NCI-H187 treated with DMSO at 0.1 percent for 48 hours (cell line): ENCODE data around the gene ELN.

ENCODE experiments used
- DNase-seq: peaks from one replicate; lab custom pipeline; 2025; lab: John Stamatoyannopoulos, UW

ELN gene

DNA sequence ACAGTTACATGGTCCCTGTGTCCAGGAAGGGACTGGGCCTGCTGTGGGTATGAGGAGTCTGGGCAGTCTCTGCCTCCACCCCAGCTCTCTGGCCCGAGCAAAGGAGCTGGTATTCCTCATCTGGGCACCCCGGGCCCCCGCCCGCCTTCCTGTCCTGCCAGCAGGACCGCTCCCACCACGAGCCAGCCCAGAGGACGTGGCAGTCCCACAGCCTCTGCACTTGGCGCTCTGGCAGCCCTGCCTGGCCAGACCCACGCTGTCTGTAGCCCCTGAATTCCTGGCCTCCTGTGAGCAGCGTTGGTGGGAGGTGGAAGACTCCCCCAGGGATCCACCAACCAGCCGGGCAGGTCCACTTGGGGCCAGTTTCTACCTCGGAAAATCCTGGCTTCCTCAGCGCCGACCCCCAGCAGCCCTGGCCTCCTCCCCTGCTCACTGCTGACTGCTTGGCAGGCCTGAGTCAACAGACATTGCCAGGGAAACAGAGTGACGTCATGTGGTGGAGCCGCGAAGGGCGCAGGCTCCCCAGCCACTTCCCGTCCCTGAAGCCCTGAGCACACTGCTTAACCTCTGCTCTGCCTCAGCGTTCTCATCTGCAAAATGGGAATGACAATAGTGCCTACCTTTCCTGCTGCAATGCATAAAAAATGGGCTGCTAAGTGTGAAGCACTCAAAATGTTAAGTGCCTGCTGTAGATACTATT is 34.0 kb downstream of the ELN start:
- DNase-seq = no peak

DNA sequence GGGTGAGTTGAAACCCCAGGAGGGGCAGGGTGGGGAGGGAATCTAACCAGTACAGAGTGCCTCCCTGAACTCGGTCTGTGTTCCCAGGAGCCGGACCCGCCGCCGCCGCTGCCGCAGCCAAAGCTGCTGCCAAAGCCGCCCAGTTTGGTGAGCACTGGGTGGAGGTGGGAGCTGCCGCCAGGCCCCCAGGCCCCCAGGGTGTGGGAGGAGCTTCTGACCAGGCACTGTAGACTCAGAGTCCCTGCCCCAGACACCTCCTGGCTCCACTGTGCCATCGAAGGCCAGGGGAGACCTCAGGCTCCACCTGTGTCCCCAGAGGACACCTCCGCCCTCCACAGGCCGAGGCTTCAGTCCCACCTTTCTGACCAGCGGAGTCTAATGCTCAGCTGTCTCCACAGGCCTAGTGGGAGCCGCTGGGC is 35.3 kb downstream of the ELN start:
- DNase-seq = no peak

DNA sequence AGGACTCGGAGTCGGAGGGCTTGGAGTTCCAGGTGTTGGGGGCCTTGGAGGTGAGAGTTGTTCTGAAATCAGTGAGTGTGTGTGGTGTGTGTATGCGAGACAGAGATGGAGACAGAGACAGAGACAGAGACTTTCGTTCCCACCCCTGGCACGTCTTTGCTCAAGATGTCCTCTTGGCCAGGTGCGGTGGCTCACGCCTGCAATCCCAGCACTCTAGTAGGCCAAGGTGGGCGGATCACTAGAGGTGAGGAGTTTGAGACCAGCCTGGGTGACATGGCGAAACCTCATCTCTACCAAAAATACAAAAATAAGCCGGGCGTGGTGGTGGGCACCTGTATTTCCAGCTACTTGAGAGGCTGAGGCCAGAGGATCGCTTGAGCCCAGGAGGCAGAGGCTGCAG is 35.7 kb downstream of the ELN start:
- no peak for DNase-seq

DNA sequence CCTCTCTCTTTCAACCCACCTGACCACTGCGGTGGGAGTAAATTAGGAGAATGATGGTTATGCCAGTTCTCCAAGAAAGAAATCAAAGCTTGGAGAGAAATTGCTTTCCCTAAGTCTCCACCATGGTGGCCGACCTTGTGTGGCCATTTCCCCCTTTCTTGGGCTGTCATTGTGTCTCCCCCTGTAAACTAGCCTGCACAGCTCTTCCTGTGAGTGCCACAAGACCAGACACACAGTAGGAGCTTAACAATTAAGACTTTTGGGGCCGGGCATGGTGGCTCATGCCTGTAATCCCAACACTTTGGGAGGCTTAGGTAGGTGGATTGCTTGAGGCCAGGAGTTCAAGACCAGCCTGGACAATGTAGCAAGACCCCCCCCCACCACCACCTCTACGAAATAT is 36.7 kb downstream of the ELN start:
- DNase-seq = no peak

DNA sequence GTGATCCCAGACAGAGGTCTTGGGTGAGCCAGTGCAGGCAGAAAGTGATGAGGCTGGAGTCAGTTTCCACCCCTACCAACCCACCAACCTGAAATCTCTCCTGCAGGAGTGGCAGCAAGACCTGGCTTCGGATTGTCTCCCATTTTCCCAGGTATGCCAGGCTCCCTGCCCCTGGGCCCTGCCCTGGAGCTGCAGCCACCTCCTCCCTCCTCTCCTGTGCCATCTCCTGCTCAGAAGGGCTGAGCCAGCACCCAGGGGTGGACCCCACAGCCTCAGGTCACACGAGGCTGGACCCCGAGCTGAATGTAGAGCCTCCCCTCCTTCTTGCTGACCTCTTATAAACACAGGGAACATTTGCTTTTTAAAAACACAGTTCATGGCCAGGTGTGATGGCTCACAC is 38.7 kb downstream of the ELN start:
- DNase-seq = no peak

DNA sequence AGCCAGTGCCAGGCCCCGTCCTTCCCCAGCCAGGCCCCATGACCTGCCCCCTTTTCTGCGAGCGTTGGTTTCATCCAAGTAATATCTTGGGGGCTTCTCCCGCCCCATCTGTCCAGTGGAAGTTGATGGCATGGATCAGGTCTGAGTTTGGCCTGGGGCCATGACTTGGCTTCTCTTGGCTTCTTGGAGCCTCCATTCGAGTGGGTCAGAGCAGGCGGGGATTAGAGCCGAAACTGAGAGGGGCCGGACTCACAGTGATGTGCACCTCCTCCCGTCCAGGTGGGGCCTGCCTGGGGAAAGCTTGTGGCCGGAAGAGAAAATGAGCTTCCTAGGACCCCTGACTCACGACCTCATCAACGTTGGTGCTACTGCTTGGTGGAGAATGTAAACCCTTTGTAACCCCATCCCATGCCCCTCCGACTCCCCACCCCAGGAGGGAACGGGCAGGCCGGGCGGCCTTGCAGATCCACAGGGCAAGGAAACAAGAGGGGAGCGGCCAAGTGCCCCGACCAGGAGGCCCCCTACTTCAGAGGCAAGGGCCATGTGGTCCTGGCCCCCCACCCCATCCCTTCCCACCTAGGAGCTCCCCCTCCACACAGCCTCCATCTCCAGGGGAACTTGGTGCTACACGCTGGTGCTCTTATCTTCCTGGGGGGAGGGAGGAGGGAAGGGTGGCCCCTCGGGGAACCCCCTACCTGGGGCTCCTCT is 40.6 kb downstream of the ELN start:
- no peak for DNase-seq

DNA sequence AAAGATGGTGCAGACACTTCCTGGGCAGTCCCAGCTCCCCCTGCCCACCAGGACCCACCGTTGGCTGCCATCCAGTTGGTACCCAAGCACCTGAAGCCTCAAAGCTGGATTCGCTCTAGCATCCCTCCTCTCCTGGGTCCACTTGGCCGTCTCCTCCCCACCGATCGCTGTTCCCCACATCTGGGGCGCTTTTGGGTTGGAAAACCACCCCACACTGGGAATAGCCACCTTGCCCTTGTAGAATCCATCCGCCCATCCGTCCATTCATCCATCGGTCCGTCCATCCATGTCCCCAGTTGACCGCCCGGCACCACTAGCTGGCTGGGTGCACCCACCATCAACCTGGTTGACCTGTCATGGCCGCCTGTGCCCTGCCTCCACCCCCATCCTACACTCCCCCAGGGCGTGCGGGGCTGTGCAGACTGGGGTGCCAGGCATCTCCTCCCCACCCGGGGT is 41.1 kb downstream of the ELN start:
- no peak for DNase-seq

DNA sequence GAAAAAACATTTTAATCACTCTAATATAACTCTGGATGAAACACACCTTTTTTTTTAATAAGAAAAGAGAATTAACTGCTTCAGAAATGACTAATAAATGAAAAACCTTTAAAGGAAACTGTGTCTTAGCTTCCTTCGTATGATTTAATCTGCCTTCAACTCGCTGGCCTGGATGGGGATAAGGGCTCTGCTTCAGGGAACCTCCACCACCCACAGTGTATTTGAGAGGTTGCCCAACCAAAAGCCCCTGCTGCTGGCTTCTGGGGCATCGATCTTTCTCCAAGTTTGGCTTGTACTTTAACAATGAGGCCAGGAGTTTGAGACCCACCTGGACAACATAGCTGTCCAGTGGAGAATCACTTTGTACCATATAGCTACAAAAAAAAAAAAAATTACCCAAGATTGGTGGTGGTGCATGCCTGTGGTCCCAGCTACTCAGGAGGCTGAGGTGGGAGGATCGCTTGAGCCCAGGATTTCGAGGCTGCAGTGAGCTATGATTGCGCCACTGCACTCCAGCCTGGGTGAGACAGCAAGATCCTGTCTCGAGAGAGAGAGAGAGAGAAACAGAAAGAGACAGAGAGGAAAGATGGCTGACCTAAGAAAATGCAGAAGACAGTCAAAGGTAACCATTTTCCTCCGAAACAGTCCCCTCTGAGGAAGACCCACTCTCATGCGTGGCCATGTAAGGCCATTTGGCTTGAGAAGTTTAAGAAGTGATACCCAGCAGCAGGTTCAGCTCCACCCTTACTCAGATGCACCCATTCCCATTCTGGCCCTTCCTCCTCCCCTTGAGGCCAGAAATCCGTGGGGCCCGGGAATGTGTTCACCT is 42.0 kb downstream of the ELN start:
- no peak for DNase-seq

DNA sequence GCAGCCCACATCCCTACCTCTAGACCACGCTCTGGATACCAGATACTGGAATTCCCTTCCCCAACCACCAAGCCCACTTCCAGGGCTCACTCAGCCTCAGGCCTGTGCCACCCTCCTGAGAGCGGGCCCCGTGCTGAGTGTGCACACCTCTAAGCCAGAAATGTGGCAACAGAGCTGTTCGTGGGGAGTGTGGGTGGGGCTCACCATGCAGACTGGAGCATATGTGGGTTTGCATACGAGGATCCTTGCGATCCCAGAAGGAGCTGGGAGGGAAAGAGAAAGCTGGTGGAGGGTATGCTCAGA is 42.6 kb downstream of the ELN start:
- no peak for DNase-seq

DNA sequence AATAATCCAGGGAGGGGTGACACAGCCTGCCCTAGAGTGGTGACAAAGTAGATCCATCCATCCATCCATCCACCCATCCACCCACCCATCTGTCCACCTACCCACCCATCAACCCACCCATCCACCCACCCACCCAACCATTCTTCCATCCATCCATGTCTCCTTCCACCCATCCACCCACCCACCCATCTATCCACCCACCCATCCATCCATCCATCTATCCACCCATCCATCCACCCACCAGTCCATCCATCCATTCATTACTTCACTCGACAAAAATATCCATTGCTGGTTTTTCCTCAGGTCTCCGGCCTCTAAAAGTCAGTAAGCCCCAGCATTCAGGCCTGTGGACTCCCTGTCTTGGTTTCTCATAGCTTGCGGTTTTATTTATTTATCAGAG is 43.1 kb downstream of the ELN start:
- no peak for DNase-seq

DNA sequence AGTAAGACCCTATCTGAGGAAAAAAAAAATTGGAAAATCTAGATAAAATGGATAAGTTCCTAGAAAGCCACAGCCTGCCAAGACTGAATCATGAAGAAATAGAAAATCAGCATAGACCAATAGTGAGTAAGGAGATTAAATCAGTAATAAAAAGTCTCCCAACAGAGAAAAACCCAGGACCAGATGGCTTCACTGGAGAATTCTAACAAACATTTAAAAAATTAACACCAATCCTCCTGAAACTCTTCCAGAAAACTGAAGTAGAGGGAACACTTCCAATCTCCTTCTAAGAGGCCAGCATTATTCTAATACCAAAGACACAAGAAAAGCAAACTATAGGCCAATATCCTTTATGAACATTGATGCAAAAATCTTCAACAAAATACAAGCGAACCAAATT is 46.8 kb downstream of the ELN start:
- DNase-seq = no peak

DNA sequence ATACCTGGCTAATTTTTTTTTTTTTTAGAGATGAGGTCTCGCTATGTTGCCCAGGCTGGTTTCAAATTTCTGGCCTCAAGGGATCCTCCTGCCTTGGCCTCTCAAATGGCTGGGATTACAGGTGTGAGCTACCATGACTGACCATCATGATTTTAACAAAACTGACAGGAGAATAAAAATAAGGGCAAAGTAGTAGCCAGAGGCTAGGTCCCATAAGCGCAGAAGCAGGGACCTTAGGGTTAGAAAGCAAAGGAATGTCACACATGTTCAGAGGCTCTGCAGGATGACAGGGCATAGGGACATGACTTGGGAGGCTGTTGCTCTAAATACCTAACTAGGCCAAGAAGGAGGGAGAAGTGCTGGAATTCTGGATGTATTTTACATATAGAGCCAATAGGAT is 50.5 kb downstream of the ELN start:
- DNase-seq = no peak

DNA sequence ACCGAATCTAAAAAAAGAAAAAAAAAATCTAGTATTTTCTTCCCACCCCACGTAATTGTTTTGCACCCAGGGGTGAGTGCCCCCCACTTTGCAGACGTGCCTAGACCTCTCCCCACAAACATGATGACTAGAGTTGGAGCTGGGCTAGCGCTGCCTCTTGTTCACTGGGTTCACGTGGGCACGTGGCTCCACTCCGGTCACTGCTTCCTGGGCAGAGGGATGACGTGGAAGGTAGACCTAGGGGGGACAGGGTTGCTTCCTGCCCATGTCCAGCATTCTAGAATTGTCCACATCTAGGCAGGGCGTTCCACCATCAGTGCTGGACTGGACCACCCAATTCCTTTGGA is 54.8 kb downstream of the ELN start:
- DNase-seq = no peak

DNA sequence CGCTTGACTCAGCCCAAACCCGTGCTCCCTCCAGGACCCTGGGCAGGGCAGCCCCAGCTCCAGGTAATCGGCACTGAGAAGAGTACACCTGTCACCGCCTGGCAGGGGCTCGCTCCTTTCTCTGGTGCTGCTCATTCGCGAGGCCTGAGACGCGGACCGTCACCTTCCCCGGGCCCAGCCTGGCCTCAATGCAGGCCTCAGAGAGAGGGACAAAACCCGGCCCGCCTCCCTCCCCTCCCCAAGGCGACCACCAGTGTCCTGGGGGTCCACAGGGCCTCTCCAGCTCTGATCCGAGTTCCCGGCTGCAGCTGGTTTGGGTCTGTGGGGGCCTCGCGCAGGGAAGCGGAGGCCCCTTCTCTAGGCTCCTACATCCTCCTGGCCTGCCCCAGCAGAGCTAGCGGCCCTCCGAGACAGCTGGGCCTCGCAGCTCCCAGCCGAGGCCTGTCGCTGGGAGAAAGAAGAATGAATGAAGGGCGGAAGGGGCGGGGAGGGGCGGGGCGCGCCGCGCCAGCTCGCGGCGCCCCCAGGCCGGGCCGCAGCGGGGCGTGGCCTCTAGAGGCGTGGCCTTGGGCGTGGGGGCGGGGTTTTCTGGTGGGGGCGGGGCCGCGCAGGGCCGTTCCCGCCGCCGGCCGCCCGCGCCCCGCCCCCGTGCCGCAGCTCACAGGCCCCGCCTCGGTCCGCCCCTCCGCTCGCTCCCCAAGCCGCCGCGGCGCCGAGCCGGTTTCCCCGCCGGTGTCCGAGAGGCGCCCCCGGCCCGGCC is 55.3 kb downstream of the ELN start, which contains the start of gene LIMK1:
LIMK1 (plus strand) TSS at position 688 of the 760 bp plus-strand sequence. CDS start 187 bp downstream, outside the sequence.
- DNase-seq = peak; percentile 57

DNA sequence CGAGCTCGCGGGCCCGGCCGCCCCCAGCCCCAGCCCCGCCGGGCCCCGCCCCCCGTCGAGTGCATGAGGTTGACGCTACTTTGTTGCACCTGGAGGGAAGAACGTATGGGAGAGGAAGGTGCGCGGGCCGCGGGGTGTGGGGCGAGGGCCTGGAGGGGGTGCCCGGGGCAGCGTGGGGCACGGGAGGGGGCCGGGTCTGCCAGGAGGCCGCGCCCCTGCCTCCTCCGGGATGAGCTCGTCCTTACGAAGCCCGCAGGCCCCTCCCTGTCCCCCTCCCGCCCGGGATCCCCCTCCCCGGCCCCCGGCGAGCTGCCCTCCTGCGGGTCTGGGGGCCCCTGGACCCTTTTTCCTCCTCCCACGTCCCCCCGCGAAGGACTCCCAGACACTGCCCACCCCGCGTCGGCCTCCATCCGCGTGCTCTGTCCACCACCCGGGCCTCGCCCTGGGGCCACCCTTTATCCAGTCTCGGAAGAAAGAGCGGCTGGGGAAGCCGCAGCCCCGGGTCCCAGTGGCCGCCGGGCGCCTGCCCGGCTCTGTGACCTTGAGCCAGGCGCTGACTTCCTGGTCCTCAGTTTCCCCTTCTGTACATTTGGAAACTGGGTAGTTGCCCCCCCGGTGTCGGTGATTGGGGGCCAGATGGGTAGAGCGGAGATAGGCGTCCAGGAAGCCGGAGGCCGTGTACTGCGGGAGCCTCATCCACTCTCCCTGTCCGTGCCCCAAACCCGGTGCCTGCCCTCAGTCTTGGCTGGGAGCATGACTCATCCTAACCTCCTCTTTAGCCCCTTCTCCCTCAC is 56.2 kb downstream of the ELN start:
- no peak for DNase-seq

DNA sequence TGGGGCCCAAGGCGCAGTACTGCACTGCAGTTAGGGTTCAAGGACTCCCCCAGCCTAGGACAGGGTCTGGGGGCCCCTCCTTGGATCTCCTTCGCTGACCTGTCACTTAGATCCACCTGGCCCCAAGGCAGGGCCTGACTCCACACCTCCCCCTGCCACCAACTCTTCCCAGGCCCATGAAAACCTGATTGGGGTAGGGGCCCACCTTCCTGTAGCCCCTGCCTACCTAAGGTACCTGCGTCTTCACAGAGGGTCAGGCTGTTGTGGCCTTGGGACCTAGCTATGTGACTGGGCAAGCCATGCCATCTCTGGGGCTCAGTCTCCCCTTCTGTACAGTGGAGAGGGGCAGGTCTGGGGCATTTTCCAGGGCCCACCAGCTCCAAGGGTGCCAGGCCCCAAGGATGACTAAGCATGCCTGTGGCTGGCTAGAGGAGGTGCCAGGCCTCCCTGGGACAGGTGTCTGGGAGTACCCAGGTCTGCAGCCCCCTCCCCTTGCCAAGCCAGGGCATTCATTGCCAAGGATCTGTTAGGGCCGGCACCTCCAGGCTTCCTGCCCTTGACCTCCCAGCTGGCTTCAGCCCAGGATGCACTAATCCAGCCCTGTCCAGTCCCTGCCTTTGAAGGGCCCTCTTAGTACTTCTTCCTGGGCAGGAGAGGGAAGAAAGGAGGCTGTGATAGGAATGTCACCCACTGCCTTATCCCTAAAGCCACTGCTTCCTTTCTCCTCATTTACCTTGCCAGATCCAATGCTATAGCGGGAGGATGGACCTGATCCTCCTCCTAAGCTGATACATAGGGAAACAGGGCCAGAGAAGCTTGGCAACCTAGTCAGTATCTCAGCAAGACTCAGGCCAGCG is 57.0 kb downstream of the ELN start:
- no peak for DNase-seq

DNA sequence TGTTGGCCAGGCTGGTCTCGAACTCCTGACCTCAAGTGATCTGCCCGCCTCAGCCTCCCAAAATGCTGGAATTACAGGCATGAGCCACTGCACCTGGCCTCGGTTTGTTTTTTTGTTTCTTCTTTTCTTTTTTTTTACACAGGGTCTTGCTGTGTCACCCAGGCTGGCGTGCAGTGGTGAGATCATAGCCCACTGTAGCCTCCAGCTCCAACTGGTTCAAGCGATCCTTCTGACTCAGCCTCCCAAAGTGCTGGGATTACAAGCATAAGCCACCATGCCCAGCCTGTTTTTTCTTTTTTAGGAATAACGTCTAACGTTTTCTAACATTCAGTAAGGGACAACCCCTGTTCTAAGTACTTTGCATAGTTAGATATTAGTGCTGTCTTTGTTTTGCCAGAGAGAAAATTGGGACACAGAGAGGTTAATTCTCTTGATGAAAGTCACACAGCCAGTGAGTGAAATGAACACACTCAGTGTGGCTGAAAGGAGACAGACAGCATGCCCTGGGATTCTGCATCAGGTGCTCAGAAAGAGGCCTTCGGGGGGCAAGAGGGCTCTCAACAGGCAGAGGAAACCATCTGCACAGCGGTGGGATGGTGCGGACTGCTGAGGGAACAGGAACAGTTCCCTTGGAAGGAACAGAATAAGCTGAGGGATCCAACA is 59.9 kb downstream of the ELN start:
- DNase-seq = no peak

DNA sequence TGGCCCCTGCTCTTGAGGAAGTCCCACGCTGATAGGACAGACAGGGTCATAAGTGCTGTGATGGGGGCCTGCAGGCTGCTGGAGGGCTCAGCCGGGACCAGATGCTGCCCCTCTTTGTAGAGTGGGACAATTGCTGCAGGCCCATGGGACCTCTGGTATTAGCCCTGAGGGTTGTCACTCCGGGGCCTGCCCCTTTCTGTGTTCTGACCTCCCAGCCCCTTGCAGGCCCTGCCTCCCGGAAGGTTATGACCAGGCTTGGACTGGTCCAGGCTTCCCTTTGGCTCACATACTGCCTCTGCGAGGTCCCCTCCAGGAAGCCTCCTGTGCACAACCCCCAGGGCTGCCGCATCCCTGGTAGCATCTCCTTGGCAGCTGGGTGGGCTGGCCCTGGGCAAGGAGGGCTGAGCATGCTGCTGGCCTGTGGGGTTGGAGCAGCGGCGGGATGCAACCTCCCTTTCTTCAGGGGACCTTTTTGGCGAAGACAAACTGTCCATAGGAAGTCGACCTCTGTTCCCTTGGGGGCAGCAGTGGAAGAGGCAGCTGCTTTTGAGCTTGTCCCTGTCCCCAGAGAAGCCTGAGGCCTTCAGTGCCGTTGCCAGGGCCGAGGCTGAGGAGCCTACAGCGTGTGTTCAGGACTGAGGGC is 64.5 kb downstream of the ELN start:
- DNase-seq = no peak

DNA sequence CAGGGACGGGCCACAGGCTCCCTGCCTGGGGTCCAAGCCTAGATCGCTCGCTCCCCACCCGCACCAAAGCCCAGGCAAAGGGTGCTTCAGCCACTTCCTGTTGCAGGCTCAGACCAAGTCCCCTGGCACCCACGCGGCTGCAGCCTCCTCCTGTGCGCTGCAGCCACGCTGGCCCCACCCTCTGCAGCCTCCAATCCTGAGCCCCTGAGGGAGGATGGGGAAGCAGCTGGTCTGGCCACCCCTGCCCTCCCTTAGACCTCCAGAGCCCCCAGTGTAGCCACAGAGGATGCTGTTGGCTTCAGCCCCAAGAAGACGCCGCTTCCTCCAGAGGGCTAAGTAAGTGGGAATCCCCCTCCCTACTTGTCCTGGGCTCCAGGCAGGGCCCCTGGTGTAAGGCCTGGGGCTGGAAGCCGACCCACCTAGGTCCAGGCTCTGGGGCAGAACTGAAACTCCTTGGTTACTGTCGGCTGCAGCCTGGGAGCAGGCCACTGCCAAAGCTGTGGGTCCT is 65.0 kb downstream of the ELN start:
- no peak for DNase-seq
